Activated CD4-positive, alpha-beta memory T cell treated with anti-CD3 and anti-CD28 coated beads for 36 hours (primary cell): ENCODE results near the gene PKP3. TPM values are rescaled to one million over a fixed set of nuclear protein-coding genes. Genes with fewer than 3 reads are reported as not detected.
"Not testable (repeated sequence)": the region's sequence is repeated elsewhere in the genome, so short reads cannot be mapped to it uniquely, and the experiment has no call there.

Experiments
- CTCF ChIA-PET: fragments of 350-600 bp; sonication (Branson Sonifier 250); formaldehyde crosslinking; loops from one replicate; lab custom pipeline; 2021; ENCODE audit warnings: antibody characterized with exemption, inconsistent platforms; lab: Charles Lee
- POLR2A ChIA-PET: fragments of 350-600 bp; sonication (Branson Sonifier 250); formaldehyde crosslinking; loops from one replicate; lab custom pipeline; 2021; ENCODE audit warnings: antibody characterized with exemption; lab: Charles Lee
- DNase-seq: peaks from one replicate; pipeline ENCODE4 v3.0.0-alpha.2; 2020
- H3K27ac Mint-ChIP-seq: one replicate; pipeline ENCODE4 v1.8.0; 2021; ENCODE audit warnings: mixed read lengths
- H3K27me3 Mint-ChIP-seq: one replicate; pipeline ENCODE4 v1.8.0; 2021; ENCODE audit warnings: mixed read lengths
- H3K36me3 Mint-ChIP-seq: one replicate; pipeline ENCODE4 v1.8.0; 2021; ENCODE audit warnings: mixed read lengths
- H3K4me1 Mint-ChIP-seq: one replicate; pipeline ENCODE4 v1.8.0; 2021; ENCODE audit warnings: low read depth, mixed read lengths
- H3K4me3 Mint-ChIP-seq: one replicate; pipeline ENCODE4 v1.8.0; 2021; ENCODE audit warnings: mild to moderate bottlenecking, mixed read lengths
- H3K9me3 Mint-ChIP-seq: one replicate; pipeline ENCODE4 v1.8.0; 2021; ENCODE audit warnings: mixed read lengths
- intact Hi-C: fragments of 100-400 bp; cut with micrococcal nuclease; formaldehyde crosslinking; loops from one replicate; pipeline ENCODE4 v1.15.1; 2023
- total RNA-seq, 2 experiments: library from RNA; stranded (reverse); gene quantifications; one replicate each; pipeline ENCODE4 v1.2.3, GENCODE V29; 2021

Gene PKP3
- under 1 TPM in 1 of 2 experiments, not detected in 1; 0.40 TPM for total RNA-seq

GRCh38 chr11:394034-394857 is at the start of gene PKP3:
Gene PKP3 (plus strand): TSS chr11:394209. CDS start chr11:394293, 84 bp downstream.
- intact Hi-C loops, result no loop called here
- ChIA-PET POLR2A (no interaction called here), CTCF (no interaction called here)
- Mint-ChIP-seq H3K4me3 (no peak within 1 kb of the TSS), H3K27ac (no peak within 1 kb of the TSS), H3K9me3 (no peaks in the 10 kb centered on the region), H3K4me1 (no peaks in the 10 kb centered on the region), H3K36me3 (no peaks in the 10 kb centered on the region), H3K27me3 (no peaks in the 10 kb centered on the region)
- no peak for DNase-seq

GRCh38 chr11:344836-345578 is 49.0 kb upstream of the PKP3 start:
- Mint-ChIP-seq H3K4me3 (no peak overlapping the region), H3K9me3 (no peaks in the 10 kb centered on the region), H3K36me3 (no peaks in the 10 kb centered on the region), H3K4me1 (peaks cover 8% of the 10 kb centered on the region), H3K27ac (no peak overlapping the region), H3K27me3 (no peaks in the 10 kb centered on the region)
- no peak for DNase-seq
- CTCF ChIA-PET, result interaction anchor here (1.0 to 2.1 kb wide), 3 partner anchors 40 to 64 kb away, joined by 3 to 6 read pairs (median 3); no protein-coding TSS in a partner anchor
- POLR2A ChIA-PET, result no interaction called here
- intact Hi-C loops, result no loop called here

GRCh38 chr11:346529-346928 is 47.5 kb upstream of the PKP3 start:
- H3K27ac Mint-ChIP-seq, result no peak overlapping the region
- no peaks in the 10 kb centered on the region for H3K27me3 Mint-ChIP-seq
- CTCF ChIA-PET, result interaction anchor here (2.1 kb wide), 1 partner anchor 42 kb away, joined by 6 read pairs; no protein-coding TSS in a partner anchor
- peaks cover 14% of the 10 kb centered on the region for H3K4me1 Mint-ChIP-seq
- intact Hi-C loops, result no loop called here
- no peak overlapping the region for H3K4me3 Mint-ChIP-seq
- POLR2A ChIA-PET, result no interaction called here
- DNase-seq, result no peak
- H3K9me3 Mint-ChIP-seq, result no peaks in the 10 kb centered on the region
- H3K36me3 Mint-ChIP-seq, result no peaks in the 10 kb centered on the region

GRCh38 chr11:349270-349954 is 44.6 kb upstream of the PKP3 start:
- H3K9me3 Mint-ChIP-seq, DNase-seq, H3K27ac Mint-ChIP-seq, intact Hi-C loops, POLR2A ChIA-PET, H3K27me3 Mint-ChIP-seq, H3K4me3 Mint-ChIP-seq, H3K36me3 Mint-ChIP-seq: not testable (repeated sequence)
- CTCF ChIA-PET, result interaction anchor here (1.1 to 2.0 kb wide), 2 partner anchors 37 to 99 kb away, joined by 3 to 5 read pairs; no protein-coding TSS in a partner anchor
- peaks cover 27% of the 10 kb centered on the region for H3K4me1 Mint-ChIP-seq

GRCh38 chr11:350033-350722 is 43.8 kb upstream of the PKP3 start:
- H3K4me3 Mint-ChIP-seq, H3K27ac Mint-ChIP-seq, H3K9me3 Mint-ChIP-seq, intact Hi-C loops, DNase-seq, H3K36me3 Mint-ChIP-seq, H3K27me3 Mint-ChIP-seq, CTCF ChIA-PET, POLR2A ChIA-PET: not testable (repeated sequence)
- peaks cover 32% of the 10 kb centered on the region for H3K4me1 Mint-ChIP-seq

GRCh38 chr11:350723-351255 is 43.2 kb upstream of the PKP3 start:
- Mint-ChIP-seq H3K4me3 (no peak overlapping the region), H3K27ac (peak overlapping the region; percentile 14)
- intact Hi-C loops, result no loop called here

GRCh38 chr11:351411-351810 is 42.6 kb upstream of the PKP3 start:
- CTCF ChIA-PET, result no interaction called here
- Mint-ChIP-seq H3K27me3 (no peaks in the 10 kb centered on the region), H3K4me3 (no peak overlapping the region), H3K4me1 (peaks cover 33% of the 10 kb centered on the region), H3K27ac (no peak overlapping the region), H3K36me3 (peaks cover 1% of the 10 kb centered on the region), H3K9me3 (no peaks in the 10 kb centered on the region)
- POLR2A ChIA-PET, result no interaction called here
- DNase-seq, result no peak
- intact Hi-C loops, result no loop called here

More at GRCh38 chr11:350723-351255, 43.2 kb upstream of the PKP3 start:
- H3K4me1 Mint-ChIP-seq, result peaks cover 33% of the 10 kb centered on the region
- no peaks in the 10 kb centered on the region for H3K27me3 Mint-ChIP-seq
- no peak for DNase-seq
- peaks cover 1% of the 10 kb centered on the region for H3K36me3 Mint-ChIP-seq
- H3K9me3 Mint-ChIP-seq, result no peaks in the 10 kb centered on the region
- ChIA-PET POLR2A (no interaction called here), CTCF (no interaction called here)

- Mint-ChIP-seq H3K27ac (peak overlapping the region; percentile 21), H3K9me3 (no peaks in the 10 kb centered on the region), H3K27me3 (no peaks in the 10 kb centered on the region), H3K4me3 (no peak overlapping the region), H3K4me1 (peaks cover 33% of the 10 kb centered on the region), H3K36me3 (peaks cover 1% of the 10 kb centered on the region)
- no peak for DNase-seq
- POLR2A ChIA-PET, result no interaction called here
- intact Hi-C loops, result no loop called here
- CTCF ChIA-PET, result interaction anchor here (1.0 to 1.5 kb wide), 3 partner anchors 12 to 25 kb away, joined by 3 to 5 read pairs (median 4); no protein-coding TSS in a partner anchor
Observed at GRCh38 chr11:352456-353031, 41.5 kb upstream of the PKP3 start.

- Mint-ChIP-seq H3K27me3 (no peaks in the 10 kb centered on the region), H3K9me3 (no peaks in the 10 kb centered on the region), H3K27ac (peak overlapping the region; percentile 56), H3K4me3 (no peak overlapping the region), H3K4me1 (peaks cover 33% of the 10 kb centered on the region), H3K36me3 (peaks cover 1% of the 10 kb centered on the region)
- intact Hi-C loops, result no loop called here
- peak; percentile 8 for DNase-seq
- ChIA-PET CTCF (interaction anchor here (0.9 to 1.5 kb wide), 4 partner anchors 11 to 48 kb away, joined by 3 to 5 read pairs (median 4); no protein-coding TSS in a partner anchor), POLR2A (no interaction called here)
Observed at GRCh38 chr11:353179-353873, 40.7 kb upstream of the PKP3 start.

GRCh38 chr11:355581-356458 is 38.2 kb upstream of the PKP3 start:
- Mint-ChIP-seq H3K27ac (no peak overlapping the region), H3K4me3 (no peak overlapping the region), H3K36me3 (peaks cover 1% of the 10 kb centered on the region), H3K9me3 (no peaks in the 10 kb centered on the region), H3K4me1 (peaks cover 32% of the 10 kb centered on the region), H3K27me3 (no peaks in the 10 kb centered on the region)
- POLR2A ChIA-PET, result interaction anchor here (0.7 to 3.0 kb wide), 22 partner anchors 17 to 151 kb away, joined by 3 to 47 read pairs (median 4); partner anchors contain the start of genes BET1L, IFITM2, PSMD13 and PTDSS2
- intact Hi-C loops, result loop anchor here (1.0 to 5.0 kb wide), 6 partner anchors 41 to 149 kb away; partner anchors contain the start of genes BET1L, PSMD13, RIC8A and SIRT3
- CTCF ChIA-PET, result interaction anchor here (0.6 to 2.2 kb wide), 13 partner anchors 29 to 149 kb away, joined by 3 to 18 read pairs (median 7); partner anchors contain the start of genes BET1L, IFITM1, PSMD13 and RIC8A
- peak; percentile 92 for DNase-seq
